ENCODE results near the gene GABRD.

GABRD gene

DNA sequence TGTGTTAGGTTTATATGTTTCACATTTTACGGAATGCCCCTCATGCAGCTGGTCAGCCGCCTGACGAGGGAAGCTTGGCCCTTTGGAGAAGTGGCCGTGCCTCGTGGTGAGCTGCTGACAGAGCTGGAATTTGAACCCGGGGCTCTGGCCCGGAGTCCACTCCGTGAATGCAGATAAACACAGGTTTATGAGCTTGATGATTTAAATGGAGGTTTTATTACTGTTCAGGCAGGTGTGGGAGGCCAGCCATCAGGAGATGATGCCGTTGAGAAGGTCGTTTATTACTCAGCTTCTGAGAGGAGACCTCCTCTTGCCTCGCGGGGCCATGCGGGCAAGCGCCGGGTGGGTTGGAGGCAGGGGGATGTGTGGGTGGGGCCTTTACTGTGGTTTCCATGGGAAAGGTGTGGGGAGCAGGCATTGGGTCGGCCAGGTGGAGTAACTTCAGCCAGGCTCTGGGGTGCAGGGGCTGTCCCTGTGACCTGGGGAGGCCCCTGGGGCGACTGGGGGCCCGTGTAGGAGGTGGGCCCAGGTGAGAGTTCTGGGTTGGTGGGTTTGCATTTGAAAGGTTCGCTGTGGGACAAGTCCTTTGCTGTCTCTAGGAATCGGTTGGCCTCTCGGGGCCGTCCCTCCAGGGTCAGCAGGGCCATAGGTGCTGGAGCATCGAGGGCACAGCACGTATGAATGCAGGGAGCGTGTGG is 53.1 kb downstream of the GABRD start:
- in situ Hi-C loops (cut with MboI; ENCODE audit: low sequenced_read_pairs) = no loop called here

GRCh38 chr1:2072891-2073290 is 53.7 kb downstream of the GABRD start:
- in situ Hi-C loops (cut with MboI; ENCODE audit: low sequenced_read_pairs) = no loop called here

DNA sequence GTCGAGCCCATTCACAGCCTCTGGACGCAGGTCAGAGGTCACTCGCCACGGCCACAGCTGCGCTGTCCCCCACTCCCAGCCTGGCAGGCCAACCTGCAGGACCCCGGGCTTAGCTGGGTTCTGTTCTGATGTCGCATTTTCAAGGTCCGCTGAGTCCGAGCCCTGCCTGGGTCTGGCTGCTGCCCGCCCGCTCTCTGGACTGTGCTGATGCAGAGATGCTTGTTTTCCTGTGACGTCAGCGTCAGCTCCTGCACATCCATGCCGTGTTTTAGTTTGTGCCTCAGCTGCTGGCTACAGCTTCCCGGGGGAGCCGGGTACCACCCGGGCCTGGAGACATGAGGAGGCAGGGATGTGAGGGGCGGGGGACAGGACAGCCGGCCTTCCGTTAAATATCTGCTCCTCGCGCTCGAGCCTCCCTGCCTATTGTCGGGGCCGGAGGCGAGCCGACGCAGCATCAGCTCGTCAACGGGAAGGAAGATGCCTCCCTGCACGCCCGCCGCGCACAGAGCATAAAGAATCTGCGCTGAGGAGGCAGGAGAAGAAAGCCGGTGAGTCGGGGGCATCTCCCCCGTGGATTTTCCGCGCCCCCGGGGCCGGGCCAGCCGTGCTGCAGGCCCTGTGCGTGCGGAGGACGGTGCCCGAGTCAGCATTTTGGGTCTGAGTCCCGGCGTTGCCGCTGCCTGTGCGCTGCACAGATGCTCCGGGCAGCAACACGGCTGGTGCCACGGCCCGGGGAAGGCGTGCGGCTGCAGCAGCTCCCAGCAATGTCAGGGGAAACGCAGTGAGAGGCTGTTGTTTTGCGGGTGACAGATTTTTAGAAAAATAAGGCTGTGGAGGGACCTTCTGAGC is 54.5 kb downstream of the GABRD start:
- in situ Hi-C loops (cut with MboI; ENCODE audit: low sequenced_read_pairs) = no loop called here

DNA sequence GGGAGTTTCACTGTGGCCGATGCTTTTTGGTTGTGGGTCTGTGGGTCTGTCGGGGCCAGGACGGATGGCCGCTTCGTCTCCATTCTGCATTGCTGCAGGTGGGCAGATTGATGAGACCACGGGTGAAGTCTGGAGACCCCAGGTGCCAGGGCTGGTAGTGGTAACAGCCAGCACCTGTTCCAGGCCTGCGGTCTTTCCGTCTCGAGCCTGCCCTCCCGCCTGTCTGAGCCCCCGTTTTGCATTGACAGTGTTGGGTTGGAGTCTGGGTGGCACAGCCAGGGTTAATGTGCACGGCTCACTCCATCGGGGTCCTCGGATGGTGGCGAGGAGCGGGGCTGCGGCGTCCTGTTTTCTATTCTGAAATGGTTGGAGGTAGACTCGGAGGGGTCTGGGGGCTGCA is 55.3 kb downstream of the GABRD start:
- in situ Hi-C loops (cut with MboI; ENCODE audit: low sequenced_read_pairs) = no loop called here

- in situ Hi-C loops (cut with MboI; ENCODE audit: low sequenced_read_pairs) = no loop called here
Measured at GRCh38 chr1:2074944-2075740, 56.0 kb downstream of the GABRD start.

DNA sequence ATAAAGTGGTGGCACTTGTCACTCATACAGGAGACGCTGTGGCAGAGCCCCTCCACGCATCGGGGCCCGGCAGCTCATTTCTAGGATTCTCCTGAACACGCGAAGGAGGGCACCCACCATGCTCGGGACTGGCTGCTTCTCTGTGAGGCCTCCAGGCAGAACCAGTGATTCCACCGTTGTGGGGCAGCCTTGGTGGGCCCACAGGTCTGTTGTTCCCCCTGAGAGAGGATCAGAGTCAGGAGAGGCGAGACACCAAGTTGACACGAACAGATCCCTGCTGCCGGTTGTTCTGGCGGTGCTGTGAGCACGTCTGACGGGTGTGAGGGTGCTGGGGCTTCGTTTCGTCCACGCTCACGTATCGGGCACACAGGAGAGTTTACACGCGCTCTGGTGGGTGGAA is 57.7 kb downstream of the GABRD start:
- in situ Hi-C loops (cut with MboI; ENCODE audit: low sequenced_read_pairs) = no loop called here

GRCh38 chr1:2078170-2078569 is 59.0 kb downstream of the GABRD start:
- in situ Hi-C loops (cut with MboI; ENCODE audit: low sequenced_read_pairs) = no loop called here

- in situ Hi-C loops (cut with MboI; ENCODE audit: low sequenced_read_pairs) = no loop called here
Measured at GRCh38 chr1:2079396-2080085, 60.4 kb downstream of the GABRD start.

DNA sequence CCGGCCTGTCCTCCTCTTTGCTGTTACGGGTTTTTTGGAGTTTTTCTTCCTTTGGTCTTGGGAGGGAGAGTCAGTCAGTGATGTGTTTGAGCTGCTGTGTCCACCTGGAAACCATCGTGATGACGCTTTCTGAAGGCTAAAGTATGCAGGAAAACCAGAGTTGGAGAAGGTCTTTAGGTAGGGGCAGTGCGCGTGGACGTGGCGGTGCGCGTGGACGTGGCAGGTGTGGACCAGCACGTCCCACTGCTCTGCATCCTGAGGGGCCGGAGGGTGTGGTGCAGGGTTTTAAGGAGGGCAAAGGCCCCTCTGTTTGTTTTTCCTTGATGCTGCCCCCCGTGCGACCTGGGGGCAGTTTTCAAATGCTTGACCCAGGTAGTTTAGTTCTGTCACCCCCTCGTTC is 61.0 kb downstream of the GABRD start:
- in situ Hi-C loops (cut with MboI; ENCODE audit: low sequenced_read_pairs) = no loop called here
